Activated T-helper 17 cell treated with anti-CD3 and anti-CD28 coated beads, Interleukin-2, amount 50 U/mL, for 72 hours (primary cell): ENCODE data around the gene UAP1L1. TPM values are rescaled to one million over a fixed set of nuclear protein-coding genes. Genes with fewer than 3 reads are reported as not detected.

Experiments
- ATAC-seq: fragments of 150-1000 bp; cut with Tn5 transposase; replicated peaks from 2 replicates; pipeline ENCODE4 v1.10.0; 2021; ENCODE audit warnings: mild to moderate bottlenecking, moderate library complexity
- H3K27ac Mint-ChIP-seq: one replicate; pipeline ENCODE4 v1.8.0; 2022; ENCODE audit warnings: mixed read lengths
- H3K27me3 Mint-ChIP-seq: one replicate; pipeline ENCODE4 v1.8.0; 2022; ENCODE audit warnings: mixed read lengths
- H3K36me3 Mint-ChIP-seq: one replicate; pipeline ENCODE4 v1.8.0; 2022; ENCODE audit warnings: low read depth, mild to moderate bottlenecking, mixed read lengths
- H3K4me1 Mint-ChIP-seq: one replicate; pipeline ENCODE4 v1.8.0; 2022; ENCODE audit warnings: mixed read lengths
- H3K4me3 Mint-ChIP-seq: one replicate; pipeline ENCODE4 v1.8.0; 2022; ENCODE audit warnings: mild to moderate bottlenecking, mixed read lengths
- H3K9me3 Mint-ChIP-seq: one replicate; pipeline ENCODE4 v1.8.0; 2022; ENCODE audit warnings: mixed read lengths
- total RNA-seq, 2 donors: library from RNA; stranded (reverse); gene quantifications; one replicate each; pipeline ENCODE4 v1.2.3, GENCODE V29; 2022

Gene UAP1L1
- total RNA-seq, 2 donors from 2014 or later: 27.9 to 33.0 TPM

GRCh38 chr9:137086531-137087408 is 9.5 kb downstream of the UAP1L1 start, which contains the start of gene MAN1B1:
Gene MAN1B1, plus strand, starts transcription at chr9:137086985. Its CDS starts 15 bp downstream, at chr9:137087000.
- Mint-ChIP-seq H3K27ac (peak within 1 kb of the TSS; percentile 92), H3K36me3 (peaks cover 28% of the 10 kb centered on the region), H3K4me1 (peaks cover 28% of the 10 kb centered on the region), H3K9me3 (no peaks in the 10 kb centered on the region), H3K4me3 (peak within 1 kb of the TSS; percentile 93), H3K27me3 (no peaks in the 10 kb centered on the region)
- peak; percentile 81 for ATAC-seq

DNA sequence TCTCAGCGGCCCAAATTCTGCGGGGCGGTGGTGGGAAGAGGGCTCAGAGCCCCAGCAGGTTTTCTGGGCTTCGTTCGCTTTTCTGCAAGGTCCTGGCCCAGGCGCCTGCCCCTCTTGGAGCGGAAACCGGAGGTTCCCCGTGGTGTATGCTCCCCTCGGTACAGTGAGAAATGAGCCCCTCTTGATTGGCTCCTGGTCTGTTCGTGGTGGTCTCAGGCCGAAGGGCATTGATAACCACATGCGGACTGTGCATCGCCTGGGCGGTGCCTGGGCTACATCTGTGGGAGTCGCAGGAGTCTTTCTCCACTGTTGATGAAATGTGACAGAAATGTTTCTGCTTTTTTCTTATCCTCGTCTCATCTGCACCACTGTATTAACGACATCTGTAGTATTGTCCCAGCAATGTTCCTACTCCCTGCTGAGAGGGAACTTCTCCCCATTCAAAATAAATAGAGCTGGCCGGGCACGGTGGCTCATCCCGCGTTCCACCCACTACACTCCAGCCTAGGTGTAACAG is 10.2 kb downstream of the UAP1L1 start:
- peak overlapping the region; percentile 77 for H3K27ac Mint-ChIP-seq
- peaks cover 28% of the 10 kb centered on the region for H3K36me3 Mint-ChIP-seq
- peaks cover 28% of the 10 kb centered on the region for H3K4me1 Mint-ChIP-seq
- no peaks in the 10 kb centered on the region for H3K9me3 Mint-ChIP-seq
- no peak for ATAC-seq
- H3K27me3 Mint-ChIP-seq: no peaks in the 10 kb centered on the region
- peak overlapping the region; percentile 77 for H3K4me3 Mint-ChIP-seq

- H3K36me3 Mint-ChIP-seq: peaks cover 34% of the 10 kb centered on the region
- no peaks in the 10 kb centered on the region for H3K27me3 Mint-ChIP-seq
- peaks cover 28% of the 10 kb centered on the region for H3K4me1 Mint-ChIP-seq
- ATAC-seq: no peak
- H3K27ac Mint-ChIP-seq: peak overlapping the region; percentile 77
- no peaks in the 10 kb centered on the region for H3K9me3 Mint-ChIP-seq
- H3K4me3 Mint-ChIP-seq: peak overlapping the region; percentile 77
These were observed 10.8 kb downstream of the UAP1L1 start for GRCh38 chr9:137088121-137088520.

GRCh38 chr9:137089232-137089947 is 12.1 kb downstream of the UAP1L1 start:
- Mint-ChIP-seq H3K27me3 (no peaks in the 10 kb centered on the region), H3K4me3 (no peak overlapping the region), H3K4me1 (peaks cover 20% of the 10 kb centered on the region), H3K27ac (peak overlapping the region; percentile 39), H3K9me3 (no peaks in the 10 kb centered on the region), H3K36me3 (peaks cover 28% of the 10 kb centered on the region)
- ATAC-seq: no peak

GRCh38 chr9:137095664-137096517 is 18.6 kb downstream of the UAP1L1 start:
- H3K9me3 Mint-ChIP-seq: no peaks in the 10 kb centered on the region
- no peaks in the 10 kb centered on the region for H3K27me3 Mint-ChIP-seq
- peaks cover 42% of the 10 kb centered on the region for H3K36me3 Mint-ChIP-seq
- peak; percentile 96 for ATAC-seq
- peak overlapping the region; percentile 89 for H3K27ac Mint-ChIP-seq
- peak overlapping the region; percentile 83 for H3K4me3 Mint-ChIP-seq
- peaks cover 9% of the 10 kb centered on the region for H3K4me1 Mint-ChIP-seq

- no peaks in the 10 kb centered on the region for H3K9me3 Mint-ChIP-seq
- H3K4me3 Mint-ChIP-seq: peak overlapping the region; percentile 83
- peaks cover 33% of the 10 kb centered on the region for H3K36me3 Mint-ChIP-seq
- H3K27me3 Mint-ChIP-seq: no peaks in the 10 kb centered on the region
- ATAC-seq: no peak
- peak overlapping the region; percentile 89 for H3K27ac Mint-ChIP-seq
- H3K4me1 Mint-ChIP-seq: peaks cover 9% of the 10 kb centered on the region
These were observed 19.6 kb downstream of the UAP1L1 start for GRCh38 chr9:137096785-137097546.

- H3K4me3 Mint-ChIP-seq: no peak overlapping the region
- no peaks in the 10 kb centered on the region for H3K9me3 Mint-ChIP-seq
- H3K27me3 Mint-ChIP-seq: no peaks in the 10 kb centered on the region
- H3K4me1 Mint-ChIP-seq: peaks cover 9% of the 10 kb centered on the region
- no peak overlapping the region for H3K27ac Mint-ChIP-seq
- ATAC-seq: no peak
- H3K36me3 Mint-ChIP-seq: peaks cover 24% of the 10 kb centered on the region
These were observed 20.6 kb downstream of the UAP1L1 start for GRCh38 chr9:137097761-137098462.

DNA sequence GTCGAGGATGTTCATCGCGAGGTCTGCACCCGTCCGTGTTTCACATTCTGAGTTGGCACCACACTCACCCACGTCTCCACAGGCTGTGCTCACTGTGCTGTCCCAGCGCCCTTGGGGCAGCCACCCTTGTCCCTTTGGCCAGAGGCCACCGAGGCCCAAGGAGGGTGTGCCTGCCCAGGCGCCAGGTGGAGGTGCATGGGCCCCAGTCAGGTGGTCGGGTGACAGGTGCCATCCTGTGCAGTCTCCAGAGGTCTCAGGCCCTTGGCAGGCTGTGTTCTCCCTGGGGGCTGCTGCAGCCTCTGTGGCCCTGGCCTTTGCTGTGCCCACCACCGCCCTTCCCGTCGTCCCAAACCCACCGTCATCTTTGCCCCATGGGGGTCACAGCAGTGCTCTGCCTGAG is 21.9 kb downstream of the UAP1L1 start:
- peaks cover 9% of the 10 kb centered on the region for H3K4me1 Mint-ChIP-seq
- peaks cover 21% of the 10 kb centered on the region for H3K36me3 Mint-ChIP-seq
- no peaks in the 10 kb centered on the region for H3K9me3 Mint-ChIP-seq
- H3K27ac Mint-ChIP-seq: no peak overlapping the region
- ATAC-seq: no peak
- no peak overlapping the region for H3K4me3 Mint-ChIP-seq
- H3K27me3 Mint-ChIP-seq: no peaks in the 10 kb centered on the region

DNA sequence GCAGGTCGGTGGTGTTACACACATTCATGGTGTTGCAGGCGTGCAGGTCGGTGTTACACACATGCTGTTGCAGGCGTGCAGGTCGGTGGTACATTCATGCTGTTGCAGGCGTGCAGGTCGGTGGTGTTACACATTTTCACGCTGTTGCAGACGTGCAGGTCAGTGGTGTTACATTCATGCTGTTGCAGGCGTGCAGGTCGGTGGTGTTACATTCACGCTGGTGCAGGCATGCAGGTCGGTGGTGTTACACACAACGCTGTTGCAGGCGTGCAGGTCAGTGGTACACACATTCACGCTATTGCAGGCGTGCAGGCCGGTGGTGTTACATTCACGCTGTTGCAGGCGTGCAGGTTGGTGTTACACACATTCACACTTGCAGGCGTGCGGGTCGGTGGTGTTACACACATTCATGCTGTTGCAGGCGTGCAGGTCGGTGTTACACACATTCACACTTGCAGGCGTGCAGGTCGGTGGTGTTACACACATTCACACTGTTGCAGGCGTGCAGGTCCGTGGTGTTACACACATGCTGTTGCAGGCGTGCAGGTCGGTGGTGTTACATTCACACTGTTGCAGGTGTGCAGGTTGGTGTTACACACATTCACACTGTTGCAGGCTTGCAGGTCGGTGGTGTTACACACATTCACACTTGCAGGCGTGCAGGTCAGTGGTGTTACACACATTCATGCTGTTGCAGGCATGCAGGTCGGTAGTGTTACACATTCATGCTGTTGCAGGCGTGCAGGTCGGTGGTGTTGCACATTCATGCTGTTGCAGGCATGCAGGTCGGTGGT is 26.1 kb downstream of the UAP1L1 start:
- no peak for ATAC-seq
- H3K27ac Mint-ChIP-seq: no peak overlapping the region

GRCh38 chr9:137105814-137106661 is 28.7 kb downstream of the UAP1L1 start:
- H3K27ac Mint-ChIP-seq: no peak overlapping the region
- H3K27me3 Mint-ChIP-seq: no peaks in the 10 kb centered on the region
- H3K9me3 Mint-ChIP-seq: no peaks in the 10 kb centered on the region
- H3K36me3 Mint-ChIP-seq: peaks cover 27% of the 10 kb centered on the region
- no peak for ATAC-seq
- H3K4me3 Mint-ChIP-seq: no peak overlapping the region
- H3K4me1 Mint-ChIP-seq: no peaks in the 10 kb centered on the region

More for the DNA sequence above, 26.1 kb downstream of the UAP1L1 start:
- Mint-ChIP-seq H3K4me3 (no peak overlapping the region), H3K27me3 (no peaks in the 10 kb centered on the region), H3K4me1 (no peaks in the 10 kb centered on the region), H3K9me3 (no peaks in the 10 kb centered on the region), H3K36me3 (peaks cover 6% of the 10 kb centered on the region)

GRCh38 chr9:137106662-137107250 is 29.4 kb downstream of the UAP1L1 start:
- Mint-ChIP-seq H3K27ac (no peak overlapping the region), H3K4me1 (no peaks in the 10 kb centered on the region), H3K9me3 (no peaks in the 10 kb centered on the region), H3K4me3 (no peak overlapping the region), H3K36me3 (peaks cover 34% of the 10 kb centered on the region), H3K27me3 (no peaks in the 10 kb centered on the region)
- no peak for ATAC-seq
